AG09319 (cell line): ENCODE measurements around the gene SPRED1.

ENCODE experiments used
- DNase-seq: peaks from one replicate; pipeline ENCODE4 v3.0.0-alpha.2; 2010; ENCODE audit warnings: low read depth; ENCODE audit errors: extremely low read depth
- CTCF ChIP-seq: IDR thresholded peaks from 2 replicates; pipeline ENCODE4 v1.5.1; 2011; ENCODE audit warnings: low read depth, mild to moderate bottlenecking, inconsistent platforms, low read length, moderate library complexity

SPRED1 gene

GRCh38 chr15:38308797-38309196 lies 56.2 kb downstream of the SPRED1 start:
- DNase-seq: no peak
- no peak for TF ChIP-seq CTCF

GRCh38 chr15:38312190-38312589 lies 59.6 kb downstream of the SPRED1 start:
- no peak for DNase-seq
- no peak for TF ChIP-seq CTCF

- TF ChIP-seq CTCF: no peak
- no peak for DNase-seq
These were observed 63.7 kb downstream of the SPRED1 start for GRCh38 chr15:38316311-38316710.

DNA sequence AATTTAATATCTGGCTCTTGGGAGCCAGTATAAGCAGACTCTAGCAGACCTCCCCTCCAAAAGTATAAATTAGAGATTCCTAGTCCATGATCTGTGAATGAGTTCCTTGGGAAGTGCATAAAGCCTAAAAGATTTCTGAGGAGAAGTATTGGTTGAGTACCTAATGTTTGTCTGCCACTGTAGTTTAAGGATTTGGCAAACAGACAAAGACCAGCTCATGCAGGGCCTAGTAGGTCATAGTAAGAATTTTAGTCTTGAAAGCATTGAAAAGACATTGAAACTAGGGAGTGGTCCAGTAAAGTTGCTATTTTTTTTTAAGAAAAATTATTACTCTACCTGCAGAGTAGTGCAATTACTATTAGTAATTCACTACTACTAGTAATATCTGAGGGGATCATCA lies 67.5 kb downstream of the SPRED1 start:
- TF ChIP-seq CTCF: no peak
- no peak for DNase-seq

- DNase-seq: no peak
- no peak for TF ChIP-seq CTCF
These were observed 68.2 kb downstream of the SPRED1 start for GRCh38 chr15:38320866-38321265.

DNA sequence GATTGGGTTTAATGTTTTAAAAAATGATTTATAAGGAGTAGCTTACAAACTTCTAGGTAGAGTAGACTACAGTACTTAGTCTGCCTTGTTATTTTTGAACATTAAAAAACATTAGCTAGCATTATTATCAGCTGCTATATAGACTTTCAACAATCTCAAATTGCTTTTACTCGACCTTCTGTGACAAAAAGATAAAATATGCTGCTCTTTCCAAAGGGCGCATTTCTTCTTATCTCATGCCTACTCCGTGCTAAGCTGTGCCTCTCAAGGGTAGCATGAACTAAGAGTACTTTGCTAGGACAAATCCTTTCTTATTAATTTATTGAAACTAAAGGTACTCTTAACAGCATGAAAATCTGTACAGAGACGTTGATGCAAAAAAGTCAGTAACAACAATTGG lies 71.3 kb downstream of the SPRED1 start:
- TF ChIP-seq CTCF: no peak
- no peak for DNase-seq

DNA sequence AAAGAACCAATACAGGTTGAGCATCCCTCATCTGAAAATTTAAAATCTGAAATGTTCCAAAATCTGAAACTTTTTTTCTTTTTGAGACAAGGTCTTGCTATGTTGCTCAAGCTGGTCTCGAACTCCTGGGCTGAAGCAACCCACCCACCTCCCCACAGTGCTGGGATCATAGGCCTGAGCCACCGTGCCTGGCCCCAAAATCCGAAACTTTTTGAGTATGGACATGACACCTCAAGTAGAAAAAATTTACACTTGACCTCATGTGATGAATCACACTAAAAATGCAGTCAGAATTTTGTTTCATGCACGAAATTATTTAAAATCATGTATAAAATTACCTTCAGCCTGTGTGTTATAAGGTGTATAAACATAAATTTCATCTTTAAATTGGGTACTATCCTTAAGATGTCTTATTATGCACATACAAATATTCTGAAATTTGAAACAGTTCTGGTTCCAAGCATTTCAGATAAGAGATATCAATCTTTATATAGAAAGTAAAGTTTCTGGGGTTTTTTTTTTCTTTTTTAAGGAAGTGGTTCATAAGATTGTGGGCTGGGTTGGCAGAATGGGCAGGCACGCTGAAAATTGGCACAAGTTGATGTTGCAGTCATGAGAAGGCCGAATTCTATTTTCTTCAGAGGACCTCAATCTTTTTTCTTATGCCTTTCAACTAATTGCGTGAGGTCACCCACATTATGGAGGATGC lies 72.5 kb downstream of the SPRED1 start:
- no peak for DNase-seq
- no peak for TF ChIP-seq CTCF
